HEK293T (cell line): ENCODE measurements around the gene SART1.
A peak's percentile ranks its signal among the peaks of the same experiment; 100 is the strongest.

Source experiments
- CTCF ChIA-PET: fragments of 350-600 bp; formaldehyde crosslinking; extraction: SDS; loops from one replicate; lab custom pipeline; 2021; ENCODE audit warnings: antibody characterized with exemption, inconsistent platforms; lab: Yijun Ruan, JAX
- POLR2A ChIA-PET: fragments of 350-600 bp; formaldehyde crosslinking; extraction: SDS; loops from one replicate; lab custom pipeline; 2020; ENCODE audit warnings: antibody characterized with exemption, inconsistent platforms; lab: Yijun Ruan, JAX
- DNase-seq: peaks from one replicate; pipeline ENCODE4 v3.0.0; 2012; ENCODE audit warnings: mixed read lengths; ENCODE audit errors: extremely low spot score
- ARNT ChIP-seq: fragments of 450-650 bp; IDR thresholded peaks from 2 replicates; pipeline ENCODE4 v1.6.1; 2017; ENCODE audit warnings: mild to moderate bottlenecking
- BHLHE40 ChIP-seq: fragments of 450-650 bp; IDR thresholded peaks from 2 replicates; pipeline ENCODE4 v1.6.1; 2016; ENCODE audit warnings: mild to moderate bottlenecking, moderate library complexity, borderline replicate concordance
- CTBP1 ChIP-seq: fragments of 450-650 bp; IDR thresholded peaks from 2 replicates; pipeline ENCODE4 v1.6.1; 2016; ENCODE audit warnings: borderline replicate concordance
- ELF4 ChIP-seq: fragments of 450-650 bp; IDR thresholded peaks from 2 replicates; pipeline ENCODE4 v1.6.1; 2017; ENCODE audit warnings: antibody characterized with exemption
- FOXA1 ChIP-seq: fragments of 450-650 bp; IDR thresholded peaks from 2 replicates; pipeline ENCODE4 v1.6.1; 2016; ENCODE audit warnings: mild to moderate bottlenecking
- FOXK2 ChIP-seq: fragments of 450-650 bp; IDR thresholded peaks from 2 replicates; pipeline ENCODE4 v1.6.1; 2016; ENCODE audit warnings: mild to moderate bottlenecking
- FOXM1 ChIP-seq: fragments of 450-650 bp; IDR thresholded peaks from 2 replicates; pipeline ENCODE4 v1.6.1; 2017; ENCODE audit warnings: mild to moderate bottlenecking, borderline replicate concordance
- HDGF ChIP-seq: fragments of 450-650 bp; IDR thresholded peaks from 2 replicates; pipeline ENCODE4 v1.6.1; 2017; ENCODE audit warnings: antibody characterized with exemption, borderline replicate concordance
- L3MBTL2 ChIP-seq: fragments of 450-650 bp; conservative IDR thresholded peaks from 2 replicates; pipeline ENCODE4 v1.6.1; 2016; ENCODE audit warnings: mild to moderate bottlenecking
- LEF1 ChIP-seq: fragments of 450-650 bp; IDR thresholded peaks from 2 replicates; pipeline ENCODE4 v1.6.1; 2017; ENCODE audit warnings: mild to moderate bottlenecking, borderline replicate concordance
- NFRKB ChIP-seq: fragments of 450-650 bp; IDR thresholded peaks from 2 replicates; pipeline ENCODE4 v1.6.1; 2016; ENCODE audit warnings: mild to moderate bottlenecking, moderate library complexity
- SP1 ChIP-seq: fragments of 450-650 bp; IDR thresholded peaks from 2 replicates; pipeline ENCODE4 v1.6.1; 2017
- SUZ12 ChIP-seq: fragments of 450-650 bp; IDR thresholded peaks from 2 replicates; pipeline ENCODE4 v1.6.1; 2016; ENCODE audit warnings: mild to moderate bottlenecking
- TARDBP ChIP-seq: fragments of 450-650 bp; IDR thresholded peaks from 2 replicates; pipeline ENCODE4 v1.6.1; 2016
- ZNF384 ChIP-seq: fragments of 450-650 bp; IDR thresholded peaks from 2 replicates; pipeline ENCODE4 v1.6.1; 2016
- TF ChIP-seq, protein P1 (sequence below): fragments of 450-650 bp; IDR thresholded peaks from 2 replicates; pipeline ENCODE4 v1.6.1; 2016

The SART1 gene, protein sequence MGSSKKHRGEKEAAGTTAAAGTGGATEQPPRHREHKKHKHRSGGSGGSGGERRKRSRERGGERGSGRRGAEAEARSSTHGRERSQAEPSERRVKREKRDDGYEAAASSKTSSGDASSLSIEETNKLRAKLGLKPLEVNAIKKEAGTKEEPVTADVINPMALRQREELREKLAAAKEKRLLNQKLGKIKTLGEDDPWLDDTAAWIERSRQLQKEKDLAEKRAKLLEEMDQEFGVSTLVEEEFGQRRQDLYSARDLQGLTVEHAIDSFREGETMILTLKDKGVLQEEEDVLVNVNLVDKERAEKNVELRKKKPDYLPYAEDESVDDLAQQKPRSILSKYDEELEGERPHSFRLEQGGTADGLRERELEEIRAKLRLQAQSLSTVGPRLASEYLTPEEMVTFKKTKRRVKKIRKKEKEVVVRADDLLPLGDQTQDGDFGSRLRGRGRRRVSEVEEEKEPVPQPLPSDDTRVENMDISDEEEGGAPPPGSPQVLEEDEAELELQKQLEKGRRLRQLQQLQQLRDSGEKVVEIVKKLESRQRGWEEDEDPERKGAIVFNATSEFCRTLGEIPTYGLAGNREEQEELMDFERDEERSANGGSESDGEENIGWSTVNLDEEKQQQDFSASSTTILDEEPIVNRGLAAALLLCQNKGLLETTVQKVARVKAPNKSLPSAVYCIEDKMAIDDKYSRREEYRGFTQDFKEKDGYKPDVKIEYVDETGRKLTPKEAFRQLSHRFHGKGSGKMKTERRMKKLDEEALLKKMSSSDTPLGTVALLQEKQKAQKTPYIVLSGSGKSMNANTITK

DNA sequence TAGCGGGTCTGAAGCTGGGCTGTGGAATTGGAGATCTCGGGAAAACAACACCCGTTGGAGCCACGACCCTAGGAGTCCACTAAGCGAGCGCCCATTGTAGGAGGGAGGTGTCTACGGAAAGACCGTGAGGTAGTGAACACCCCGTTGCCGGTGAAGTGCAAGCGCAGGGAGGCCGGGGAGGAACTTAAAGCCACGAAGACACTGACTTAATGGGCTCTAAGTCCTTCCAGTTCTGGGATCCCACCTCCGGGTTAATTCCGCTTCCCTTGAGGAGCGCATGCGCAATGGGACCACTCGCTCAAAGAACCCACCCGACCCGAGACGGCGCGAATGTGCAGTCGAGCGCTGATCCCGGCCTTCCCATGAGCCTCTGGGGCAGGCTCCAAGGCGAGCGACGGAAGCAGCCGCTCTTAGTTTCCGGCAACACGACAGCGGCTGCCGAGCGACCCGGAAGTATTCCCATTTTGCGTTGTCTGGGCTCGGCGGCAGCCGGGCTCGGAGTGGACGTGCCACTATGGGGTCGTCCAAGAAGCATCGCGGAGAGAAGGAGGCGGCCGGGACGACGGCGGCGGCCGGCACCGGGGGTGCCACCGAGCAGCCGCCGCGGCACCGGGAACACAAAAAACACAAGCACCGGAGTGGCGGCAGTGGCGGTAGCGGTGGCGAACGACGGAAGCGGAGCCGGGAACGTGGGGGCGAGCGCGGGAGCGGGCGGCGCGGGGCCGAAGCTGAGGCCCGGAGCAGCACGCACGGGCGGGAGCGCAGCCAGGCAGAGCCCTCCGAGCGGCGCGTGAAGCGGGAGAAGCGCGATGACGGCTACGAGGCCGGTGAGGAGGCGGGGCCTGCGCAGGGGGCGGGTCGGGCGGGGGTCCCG is at the start of gene SART1:
Gene SART1, plus strand, starts transcription at position 468 of the 874 bp plus-strand sequence. Its CDS starts 47 bp downstream, at position 515.
- ChIA-PET POLR2A (interaction anchor here (0.7 to 1.9 kb wide), 7 partner anchors 10 to 102 kb away, joined by 3 to 9 read pairs (median 4); partner anchors contain the start of genes BANF1, CCDC85B, EIF1AD and FIBP), CTCF (interaction anchor here (1.1 kb wide), 1 partner anchor 74 kb away, joined by 4 read pairs; the partner anchor contains the start of gene FIBP)
- TF ChIP-seq FOXM1: no peak
- TF ChIP-seq LEF1: no peak
- TF ChIP-seq ELF4: peak; percentile 95
- TF ChIP-seq ZNF384: no peak
- TF ChIP-seq NFRKB: no peak
- TF ChIP-seq FOXK2: peak; percentile 96
- no peak for TF ChIP-seq BHLHE40
- peak; percentile 100 for DNase-seq

DNA sequence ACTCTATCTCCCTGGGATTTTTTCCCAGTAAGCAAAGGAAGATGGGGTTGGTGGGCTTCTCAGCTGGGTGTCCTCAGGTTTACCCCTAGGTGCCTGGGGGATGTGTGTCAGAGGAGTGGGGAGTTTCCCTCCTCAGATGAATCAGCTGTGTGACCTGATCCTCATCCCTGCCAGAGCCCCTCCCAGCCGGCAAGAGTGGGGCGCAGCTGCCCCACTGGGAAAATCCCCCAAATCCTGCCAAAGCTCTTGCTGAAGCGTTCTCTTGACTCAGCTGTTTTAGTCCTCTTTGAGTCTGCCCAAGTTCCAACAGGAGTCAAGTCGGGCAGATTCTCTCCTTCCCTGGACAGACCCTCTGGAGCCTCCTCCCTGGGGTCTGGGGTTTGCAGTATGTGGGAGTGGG is 48.7 kb upstream of the SART1 start:
- POLR2A ChIA-PET: interaction anchor here (1.4 to 3.6 kb wide), 2 partner anchors 11 to 23 kb away, joined by 4 to 46 read pairs; partner anchors contain the start of genes CCDC85B and FIBP
- CTCF ChIA-PET: interaction anchor here (0.6 to 3.0 kb wide), 3 partner anchors 23 to 147 kb away, joined by 3 to 26 read pairs (median 8); partner anchors contain the start of genes CCDC85B and FIBP
- no peak for DNase-seq
- TF ChIP-seq L3MBTL2 (no peak), TARDBP (no peak), BHLHE40 (no peak), ELF4 (no peak), SUZ12 (no peak), HDGF (no peak)

DNA sequence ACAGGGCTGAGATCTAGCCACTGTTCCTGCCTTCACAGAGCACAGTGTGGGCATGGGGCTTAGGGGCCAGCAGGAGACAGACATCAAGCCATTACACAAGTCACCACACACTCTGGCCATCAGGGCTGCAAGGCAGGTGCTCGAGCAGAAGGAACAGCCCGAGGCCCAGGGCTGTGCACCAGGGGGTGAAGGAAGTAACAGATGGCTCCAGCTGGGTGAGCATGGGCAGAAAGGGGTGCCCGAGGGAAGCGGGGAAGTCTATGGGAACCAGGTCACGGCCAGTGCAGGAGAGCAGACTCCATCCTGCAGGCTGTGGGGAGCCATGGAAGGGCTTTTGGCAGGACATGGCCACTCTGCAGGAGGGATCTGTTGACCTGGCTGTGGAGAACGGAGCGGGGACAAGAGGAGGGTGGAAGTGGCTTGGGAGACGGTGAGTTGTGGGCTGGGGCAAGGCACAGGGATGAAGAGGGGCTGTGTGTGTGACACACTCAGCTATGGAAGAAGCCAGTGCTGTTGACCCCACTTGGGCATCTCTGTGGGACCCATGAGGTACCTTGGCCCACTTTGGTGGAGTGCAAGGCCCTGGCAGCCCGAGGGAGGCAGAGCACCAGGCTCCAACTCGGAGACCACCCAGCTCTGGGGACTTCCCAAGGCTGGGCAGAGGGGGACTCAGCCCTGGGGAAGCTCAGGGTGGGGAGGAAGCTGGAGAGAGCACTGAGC is 46.3 kb upstream of the SART1 start:
- POLR2A ChIA-PET: interaction anchor here (0.6 to 2.6 kb wide), 6 partner anchors 9 to 1510 kb away, joined by 3 to 35 read pairs (median 4); partner anchors contain the start of genes CCDC85B, FIBP and MUS81
- TF ChIP-seq SP1 (no peak), NFRKB (no peak), HDGF (no peak), FOXM1 (no peak), ZNF384 (no peak)
- TF ChIP-seq, protein P1, sequence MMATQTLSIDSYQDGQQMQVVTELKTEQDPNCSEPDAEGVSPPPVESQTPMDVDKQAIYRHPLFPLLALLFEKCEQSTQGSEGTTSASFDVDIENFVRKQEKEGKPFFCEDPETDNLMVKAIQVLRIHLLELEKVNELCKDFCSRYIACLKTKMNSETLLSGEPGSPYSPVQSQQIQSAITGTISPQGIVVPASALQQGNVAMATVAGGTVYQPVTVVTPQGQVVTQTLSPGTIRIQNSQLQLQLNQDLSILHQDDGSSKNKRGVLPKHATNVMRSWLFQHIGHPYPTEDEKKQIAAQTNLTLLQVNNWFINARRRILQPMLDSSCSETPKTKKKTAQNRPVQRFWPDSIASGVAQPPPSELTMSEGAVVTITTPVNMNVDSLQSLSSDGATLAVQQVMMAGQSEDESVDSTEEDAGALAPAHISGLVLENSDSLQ: no peak
- no peak for DNase-seq
- CTCF ChIA-PET: interaction anchor here (0.8 to 1.6 kb wide), 4 partner anchors 24 to 30 kb away, joined by 3 to 6 read pairs (median 4); partner anchors contain the start of gene FIBP

DNA sequence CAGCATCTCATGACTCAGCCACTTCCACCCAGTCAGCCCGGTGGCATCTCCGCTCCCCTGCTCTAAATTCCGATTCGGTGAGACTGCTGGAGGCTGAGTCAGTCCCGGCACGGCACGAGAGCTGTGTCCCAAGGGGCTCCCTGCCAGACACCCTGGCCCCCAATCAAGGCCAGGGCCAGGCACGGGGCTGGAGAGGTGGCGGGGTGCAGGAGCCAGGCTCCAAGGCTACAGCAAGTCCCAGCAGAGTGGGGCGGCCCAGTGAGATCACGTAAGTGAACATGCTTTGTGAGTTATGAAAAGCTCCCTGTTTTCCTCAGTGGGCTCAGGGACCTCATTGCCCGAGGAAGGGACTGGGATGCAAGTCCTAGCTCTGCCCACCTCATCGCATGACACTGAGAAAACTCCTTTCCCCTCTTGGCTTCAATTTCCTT is 45.7 kb upstream of the SART1 start:
- CTCF ChIA-PET: interaction anchor here (0.8 to 1.6 kb wide), 4 partner anchors 25 to 31 kb away, joined by 3 to 6 read pairs (median 4); partner anchors contain the start of gene FIBP
- POLR2A ChIA-PET: interaction anchor here (0.6 to 2.6 kb wide), 4 partner anchors 9 to 56 kb away, joined by 3 to 35 read pairs (median 6); partner anchors contain the start of genes CCDC85B, FIBP and MUS81
- DNase-seq: no peak
- TF ChIP-seq NFRKB: no peak
- TF ChIP-seq, protein P1: no peak
- TF ChIP-seq HDGF: no peak
- TF ChIP-seq FOXA1: no peak
- no peak for TF ChIP-seq BHLHE40
- TF ChIP-seq SP1: no peak
- TF ChIP-seq SUZ12: no peak
- no peak for TF ChIP-seq TARDBP
- TF ChIP-seq CTBP1: no peak
- TF ChIP-seq ARNT: no peak
- TF ChIP-seq ELF4: no peak
- no peak for TF ChIP-seq LEF1
- TF ChIP-seq L3MBTL2: no peak
- no peak for TF ChIP-seq FOXK2
- no peak for TF ChIP-seq FOXM1
- no peak for TF ChIP-seq ZNF384

DNA sequence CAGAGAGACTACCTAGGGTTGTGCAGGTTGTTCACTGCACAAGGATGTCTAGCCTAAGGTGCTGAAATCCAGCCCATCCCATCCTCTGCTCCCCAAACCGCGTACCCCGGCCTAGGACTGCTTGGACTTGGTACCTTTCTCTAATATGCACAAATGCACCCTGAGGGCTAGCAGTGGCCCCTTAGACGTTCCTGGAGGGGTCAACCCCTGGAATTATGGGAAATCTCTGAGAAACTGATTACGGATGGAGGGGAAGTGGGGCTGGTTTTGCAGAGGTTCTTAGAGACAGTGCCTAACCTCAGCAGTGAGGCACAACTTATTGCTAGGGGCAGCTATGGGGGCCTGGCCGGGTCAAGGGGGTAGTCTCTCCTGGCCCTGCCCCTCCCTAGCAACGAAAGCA is 45.1 kb upstream of the SART1 start:
- DNase-seq: no peak
- TF ChIP-seq ELF4 (no peak), NFRKB (no peak), BHLHE40 (no peak), FOXA1 (no peak), CTBP1 (no peak), TARDBP (no peak), FOXK2 (no peak), ZNF384 (no peak), SP1 (no peak), L3MBTL2 (no peak), FOXM1 (no peak), ARNT (no peak), SUZ12 (no peak), HDGF (no peak), LEF1 (no peak)
- TF ChIP-seq, protein P1: no peak
- POLR2A ChIA-PET: interaction anchor here (0.6 to 2.6 kb wide), 4 partner anchors 10 to 57 kb away, joined by 3 to 35 read pairs (median 6); partner anchors contain the start of genes CCDC85B, FIBP and MUS81
- CTCF ChIA-PET: interaction anchor here (0.8 to 1.6 kb wide), 4 partner anchors 25 to 31 kb away, joined by 3 to 6 read pairs (median 4); partner anchors contain the start of gene FIBP
